Measurements from ENCODE around the gene UBE2V1. TPM values are rescaled to one million over a fixed set of nuclear protein-coding genes. Genes with fewer than 3 reads are reported as not detected.

Gene UBE2V1
- total RNA-seq, 4 donors from 2014 or later: 58.8 to 86.7 (median 77.3) TPM

DNA sequence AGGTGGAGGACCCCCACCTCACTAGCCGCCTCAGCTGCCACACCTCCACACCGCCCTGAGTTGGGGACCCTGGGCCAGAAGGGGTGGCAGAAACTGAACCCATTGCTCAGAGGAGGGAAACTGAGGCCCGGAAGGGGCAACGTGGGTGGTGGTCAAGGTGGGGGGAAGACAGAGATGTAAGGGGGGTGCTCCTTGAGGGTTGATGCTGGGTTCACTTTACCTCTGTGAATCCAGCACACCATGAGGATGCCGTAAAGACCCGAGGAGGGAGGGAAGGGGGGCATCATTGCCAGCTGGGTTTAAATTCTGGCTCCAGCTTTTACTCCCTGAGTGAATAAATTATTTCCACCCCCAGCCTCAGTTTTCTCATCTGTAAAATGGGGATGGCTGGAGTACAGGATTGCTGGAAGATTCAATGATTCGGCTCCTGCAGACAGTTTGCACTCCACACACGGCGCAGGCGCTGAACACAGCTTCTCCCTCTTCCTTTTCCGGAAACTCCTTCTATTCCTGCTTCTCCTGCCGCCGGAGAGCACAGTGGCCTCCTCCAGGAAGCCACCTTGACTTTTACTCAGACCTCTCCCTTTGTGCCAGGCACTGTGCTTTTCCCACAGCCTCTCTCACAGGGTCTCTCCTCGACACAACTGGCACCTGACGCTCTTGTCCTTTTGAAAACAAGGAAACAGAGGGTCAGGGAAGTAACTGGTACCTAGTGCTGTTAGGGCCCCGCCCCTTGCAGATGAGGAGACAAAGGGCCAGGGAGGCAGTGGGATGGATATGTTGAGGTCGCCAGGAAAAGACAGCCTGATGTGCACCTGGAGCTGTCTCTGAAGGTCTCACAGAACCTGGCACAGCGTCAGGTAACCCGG lies 59.4 kb downstream of the UBE2V1 start:
- Histone ChIP-seq H3K27ac (peak overlapping the region in 2 of 4 donors; percentile 50 to 60), H3K9me3 (no peaks in the 10 kb centered on the region), H3K4me3 (no peak overlapping the region), H3K36me3 (no peaks in the 10 kb centered on the region), H3K4me1 (peaks cover 0 to 38% (median 12%) of the 10 kb centered on the region in 4 donors), H3K27me3 (no peaks in the 10 kb centered on the region)
- WGBS, 2 donors: 73 to 74% methylated on average over 17 to 18 of the region's 19 CpGs
- no peak for TF ChIP-seq POLR2A (IDR thresholded peaks at IDR 0.05)
- TF ChIP-seq, protein P1, sequence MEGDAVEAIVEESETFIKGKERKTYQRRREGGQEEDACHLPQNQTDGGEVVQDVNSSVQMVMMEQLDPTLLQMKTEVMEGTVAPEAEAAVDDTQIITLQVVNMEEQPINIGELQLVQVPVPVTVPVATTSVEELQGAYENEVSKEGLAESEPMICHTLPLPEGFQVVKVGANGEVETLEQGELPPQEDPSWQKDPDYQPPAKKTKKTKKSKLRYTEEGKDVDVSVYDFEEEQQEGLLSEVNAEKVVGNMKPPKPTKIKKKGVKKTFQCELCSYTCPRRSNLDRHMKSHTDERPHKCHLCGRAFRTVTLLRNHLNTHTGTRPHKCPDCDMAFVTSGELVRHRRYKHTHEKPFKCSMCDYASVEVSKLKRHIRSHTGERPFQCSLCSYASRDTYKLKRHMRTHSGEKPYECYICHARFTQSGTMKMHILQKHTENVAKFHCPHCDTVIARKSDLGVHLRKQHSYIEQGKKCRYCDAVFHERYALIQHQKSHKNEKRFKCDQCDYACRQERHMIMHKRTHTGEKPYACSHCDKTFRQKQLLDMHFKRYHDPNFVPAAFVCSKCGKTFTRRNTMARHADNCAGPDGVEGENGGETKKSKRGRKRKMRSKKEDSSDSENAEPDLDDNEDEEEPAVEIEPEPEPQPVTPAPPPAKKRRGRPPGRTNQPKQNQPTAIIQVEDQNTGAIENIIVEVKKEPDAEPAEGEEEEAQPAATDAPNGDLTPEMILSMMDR (IDR thresholded peaks at IDR 0.05): no peak
- TF ChIP-seq EP300 (IDR thresholded peaks at IDR 0.05): no peak
- DNase-seq (ENCODE audit: low spot score in 2 of 2): no peak

- no peak for TF ChIP-seq EP300 (IDR thresholded peaks at IDR 0.05)
- TF ChIP-seq, protein P1 (IDR thresholded peaks at IDR 0.05): no peak
- no peak for TF ChIP-seq POLR2A (IDR thresholded peaks at IDR 0.05)
- peaks cover 0 to 46% (median 18%) of the 10 kb centered on the region in 4 donors for H3K4me1 ChIP-seq
- H3K27me3 ChIP-seq: no peaks in the 10 kb centered on the region
- H3K9me3 ChIP-seq: no peaks in the 10 kb centered on the region
- no peaks in the 10 kb centered on the region for H3K36me3 ChIP-seq
- no peak overlapping the region for H3K4me3 ChIP-seq
- H3K27ac ChIP-seq: peak overlapping the region in 2 of 4 donors; percentile 50 to 60
- DNase-seq (ENCODE audit: low spot score in 2 of 2): no peak
- 27 to 31% methylated on average over 10 to 20 of the region's 20 CpGs for WGBS, 2 donors
Measured at GRCh38 chr20:50052550-50053361, 60.2 kb downstream of the UBE2V1 start.

DNA sequence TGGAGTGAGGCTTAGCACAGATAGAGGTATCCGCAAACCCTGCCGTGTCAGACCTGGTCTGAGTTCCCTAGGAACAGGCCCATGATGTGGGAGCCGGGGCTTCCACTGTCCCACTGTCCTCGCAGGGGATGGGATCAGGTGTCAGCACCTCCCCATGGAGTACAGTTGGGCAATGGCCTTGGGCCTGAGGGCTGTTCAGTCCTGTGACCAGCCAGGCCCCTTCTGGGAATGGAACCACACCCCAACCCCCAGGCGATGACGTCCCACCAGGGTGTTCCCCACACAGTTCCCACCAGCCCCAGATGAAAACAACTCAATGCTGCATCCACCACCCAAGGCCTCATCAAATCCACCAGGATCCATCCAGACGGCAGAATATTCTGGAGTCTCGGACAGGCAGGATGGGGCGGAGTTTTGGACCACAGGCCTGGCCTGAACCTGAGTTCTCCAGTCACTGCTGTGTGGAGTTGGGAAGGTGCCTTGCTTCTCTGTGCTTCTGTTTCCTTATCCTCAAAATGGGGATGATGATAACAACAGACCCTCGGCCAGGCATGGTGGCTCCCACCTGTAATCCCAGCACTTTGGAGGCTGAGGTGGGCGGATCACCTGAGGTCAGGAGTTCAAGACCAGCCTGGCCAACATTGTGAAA lies 62.2 kb downstream of the UBE2V1 start:
- Histone ChIP-seq H3K36me3 (no peaks in the 10 kb centered on the region), H3K4me1 (peaks cover 0 to 63% (median 31%) of the 10 kb centered on the region in 4 donors), H3K9me3 (no peaks in the 10 kb centered on the region), H3K27ac (no peak overlapping the region), H3K4me3 (no peak overlapping the region), H3K27me3 (no peaks in the 10 kb centered on the region)
- DNase-seq (ENCODE audit: low spot score in 2 of 2): no peak
- 71 to 88% methylated on average over 7 to 11 of the region's 11 CpGs for WGBS, 2 donors
- TF ChIP-seq, protein P1 (IDR thresholded peaks at IDR 0.05): no peak
- no peak for TF ChIP-seq EP300 (IDR thresholded peaks at IDR 0.05)

DNA sequence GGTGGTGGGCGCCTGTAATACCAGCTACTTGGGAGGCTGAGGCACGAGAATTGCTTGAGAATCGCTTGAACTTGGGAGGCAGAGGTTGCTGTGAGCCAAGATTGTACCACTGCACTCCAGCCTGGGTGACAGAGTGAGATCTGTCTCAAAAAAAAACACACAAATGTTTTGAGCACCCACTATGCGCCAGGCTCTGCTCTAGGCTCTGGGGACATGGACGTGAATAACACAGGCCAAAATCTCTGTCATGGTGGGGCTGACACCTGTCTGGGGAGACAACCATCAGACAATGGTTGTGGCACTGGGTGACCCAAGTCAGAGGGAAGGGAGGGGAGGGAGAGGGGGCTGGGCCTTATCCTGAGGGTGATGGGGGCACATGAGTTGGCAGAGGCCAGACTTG lies 62.7 kb downstream of the UBE2V1 start:
- whole genome bisulfite sequencing, 2 donors: 97 to 100% methylated on average over 5 of the region's 5 CpGs
- no peak for DNase-seq (ENCODE audit: low spot score in 2 of 2)
- TF ChIP-seq, protein P1 (IDR thresholded peaks at IDR 0.05): no peak
- TF ChIP-seq POLR2A (IDR thresholded peaks at IDR 0.05): no peak
- no peak for TF ChIP-seq EP300 (IDR thresholded peaks at IDR 0.05)
- H3K4me1 ChIP-seq: peaks cover 0 to 58% (median 26%) of the 10 kb centered on the region in 4 donors
- no peak overlapping the region for H3K4me3 ChIP-seq
- H3K36me3 ChIP-seq: no peaks in the 10 kb centered on the region
- no peak overlapping the region for H3K27ac ChIP-seq
- no peaks in the 10 kb centered on the region for H3K9me3 ChIP-seq
- H3K27me3 ChIP-seq: no peaks in the 10 kb centered on the region
